Panc1 (cell line): ENCODE results near the gene RPS6KL1. TPM values are rescaled to one million over a fixed set of nuclear protein-coding genes. Genes with fewer than 3 reads are reported as not detected.

Source experiments
- ATAC-seq: fragments of 200-7000 bp; cut with Tn5 transposase; 2 replicates; pipeline ENCODE4 v1.9.1; 2020; ENCODE audit warnings: mild to moderate bottlenecking, moderate library complexity
- BruUV-seq: library from RNA; stranded (reverse); fragments of 400-500 nt; replicated peaks from 2 replicates; lab custom pipeline; 2021; lab: Mats Ljungman, UMichigan
- CTCF ChIA-PET: fragments of 300-600 bp; sonication (Branson Sonifier 250); formaldehyde crosslinking; loops from one replicate; lab custom pipeline; 2022; ENCODE audit warnings: antibody characterized with exemption; lab: Charles Lee
- POLR2A ChIA-PET: fragments of 300-600 bp; sonication (Branson Sonifier 250); formaldehyde crosslinking; loops from one replicate; lab custom pipeline; 2022; ENCODE audit warnings: antibody characterized with exemption; lab: Charles Lee
- DNase-seq: peaks from one replicate; pipeline ENCODE4 v3.0.0-alpha.2; 2010; ENCODE audit warnings: low read depth, low spot score
- H3K27ac ChIP-seq: 2 replicates; pipeline ENCODE4 v1.5.1; 2011; ENCODE audit warnings: mild to moderate bottlenecking, low read length, inconsistent platforms
- H3K27me3 ChIP-seq: fragments of 200-500 bp; sonication (Bioruptor generic); 2 replicates; pipeline ENCODE4 v1.6.0; 2014; ENCODE audit warnings: low read length, inconsistent platforms; ENCODE audit not compliant: control insufficient read depth, insufficient read depth
- H3K36me3 ChIP-seq: fragments of 200-500 bp; sonication (Bioruptor generic); 2 replicates; pipeline ENCODE4 v1.5.1; 2014; ENCODE audit warnings: inconsistent platforms, mild to moderate bottlenecking, low read length, moderate library complexity; ENCODE audit not compliant: control insufficient read depth, insufficient read depth
- H3K4me1 ChIP-seq: 2 replicates; pipeline ENCODE4 v1.5.1; 2011; ENCODE audit warnings: inconsistent platforms, mild to moderate bottlenecking, low read length, moderate library complexity; ENCODE audit not compliant: control insufficient read depth, insufficient read depth
- H3K4me3 ChIP-seq, 2 experiments: 2 replicates each; pipeline ENCODE4 v1.5.1; 2011 to 2012; ENCODE audit warnings: low read depth in 2 of 2, low read length in 2 of 2, mild to moderate bottlenecking in 2 of 2, inconsistent platforms in 1 of 2, moderate library complexity in 1 of 2
- H3K9me3 ChIP-seq: fragments of 200-500 bp; sonication (Bioruptor generic); 2 replicates; pipeline ENCODE4 v1.5.1; 2014; ENCODE audit warnings: low read depth, mild to moderate bottlenecking, inconsistent platforms, low read length, moderate library complexity; ENCODE audit not compliant: control insufficient read depth, insufficient read depth
- POLR2AphosphoS5 ChIP-seq: IDR thresholded peaks from 2 replicates; pipeline ENCODE4 v1.6.1; 2012; ENCODE audit warnings: mild to moderate bottlenecking, low read depth, low read length, moderate library complexity
- SIN3A ChIP-seq: IDR thresholded peaks from 2 replicates; pipeline ENCODE4 v1.6.1; 2012; ENCODE audit warnings: low read depth, mild to moderate bottlenecking, low read length, moderate library complexity, borderline replicate concordance; ENCODE audit not compliant: insufficient read depth
- TCF7L2 ChIP-seq: IDR thresholded peaks from 2 replicates; pipeline ENCODE4 v1.6.1; 2011; ENCODE audit warnings: mild to moderate bottlenecking, low read depth, low read length, inconsistent platforms
- in situ Hi-C: cut with HindIII; loops from 2 replicates; pipeline ENCODE4 v1.10.0; 2016; ENCODE audit warnings: low sequenced_read_pairs, low pct_unique_long_range_greater_than_20kb
- intact Hi-C: fragments of 100-400 bp; cut with micrococcal nuclease; formaldehyde crosslinking; loops from one replicate; pipeline ENCODE4 v1.10.0; 2022; ENCODE audit not compliant: unreplicated experiment
- total RNA-seq: library from RNA; stranded (reverse); gene quantifications from one replicate; pipeline ENCODE4 v1.2.1, GENCODE V29; 2021; ENCODE audit not compliant: unreplicated experiment
- TF ChIP-seq, protein P1 (sequence below): fragments of 450-650 bp; IDR thresholded peaks from 2 replicates; pipeline ENCODE4 v1.5.1; 2017; ENCODE audit warnings: mild to moderate bottlenecking
- TF ChIP-seq, protein P2 (sequence below), 2 experiments: IDR thresholded peaks; 2 replicates each; pipeline ENCODE4 v1.6.1; 2011 to 2012; ENCODE audit warnings: low read depth in 2 of 2, control low read depth in 1 of 2, low read length in 1 of 2, mild to moderate bottlenecking in 1 of 2, moderate library complexity in 1 of 2; ENCODE audit not compliant: insufficient read depth in 1 of 2

RPS6KL1 gene
- total RNA-seq, 1 experiment from 2014 or later = 14.9 TPM

DNA sequence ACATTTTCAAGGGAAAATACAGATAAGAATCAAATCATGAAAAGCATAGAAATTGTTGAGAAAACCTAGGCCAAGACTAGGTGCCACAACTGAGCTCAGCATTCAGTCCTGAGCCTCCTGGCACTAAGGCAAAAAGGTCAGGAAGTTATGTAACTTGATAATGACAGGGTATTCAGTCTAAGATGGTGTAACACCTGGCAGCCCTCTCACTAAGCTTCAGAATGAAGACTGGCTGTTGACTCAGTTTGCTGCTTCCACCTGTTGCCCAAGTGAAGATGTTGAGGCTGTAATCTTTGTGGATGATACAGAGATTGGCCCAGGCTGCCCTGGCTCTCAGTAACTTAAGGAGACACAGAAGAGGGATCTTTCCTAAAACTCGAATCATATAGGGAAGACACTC, 66.7 kb downstream of the RPS6KL1 start:
- ChIA-PET POLR2A (interaction anchor here (0.5 kb wide), 1 partner anchor 1780 kb away, joined by 4 read pairs; no protein-coding TSS in a partner anchor), CTCF (no interaction called here)
- in situ Hi-C loops (no loop called here), intact Hi-C loops (no loop called here)
- H3K4me1 ChIP-seq = no peaks in the 10 kb centered on the region; the same call in 1 of the 2 replicates
- no peak overlapping the region for H3K27ac ChIP-seq
- no peaks in the 10 kb centered on the region for H3K27me3 ChIP-seq
- H3K36me3 ChIP-seq = no peaks in the 10 kb centered on the region
- no peaks in the 10 kb centered on the region for H3K9me3 ChIP-seq
- ATAC-seq (no peak), DNase-seq (no peak)
- TF ChIP-seq, protein P1, sequence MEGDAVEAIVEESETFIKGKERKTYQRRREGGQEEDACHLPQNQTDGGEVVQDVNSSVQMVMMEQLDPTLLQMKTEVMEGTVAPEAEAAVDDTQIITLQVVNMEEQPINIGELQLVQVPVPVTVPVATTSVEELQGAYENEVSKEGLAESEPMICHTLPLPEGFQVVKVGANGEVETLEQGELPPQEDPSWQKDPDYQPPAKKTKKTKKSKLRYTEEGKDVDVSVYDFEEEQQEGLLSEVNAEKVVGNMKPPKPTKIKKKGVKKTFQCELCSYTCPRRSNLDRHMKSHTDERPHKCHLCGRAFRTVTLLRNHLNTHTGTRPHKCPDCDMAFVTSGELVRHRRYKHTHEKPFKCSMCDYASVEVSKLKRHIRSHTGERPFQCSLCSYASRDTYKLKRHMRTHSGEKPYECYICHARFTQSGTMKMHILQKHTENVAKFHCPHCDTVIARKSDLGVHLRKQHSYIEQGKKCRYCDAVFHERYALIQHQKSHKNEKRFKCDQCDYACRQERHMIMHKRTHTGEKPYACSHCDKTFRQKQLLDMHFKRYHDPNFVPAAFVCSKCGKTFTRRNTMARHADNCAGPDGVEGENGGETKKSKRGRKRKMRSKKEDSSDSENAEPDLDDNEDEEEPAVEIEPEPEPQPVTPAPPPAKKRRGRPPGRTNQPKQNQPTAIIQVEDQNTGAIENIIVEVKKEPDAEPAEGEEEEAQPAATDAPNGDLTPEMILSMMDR = no peak
- TF ChIP-seq POLR2AphosphoS5 (no peak), TCF7L2 (no peak), SIN3A (no peak)
- TF ChIP-seq, protein P2, sequence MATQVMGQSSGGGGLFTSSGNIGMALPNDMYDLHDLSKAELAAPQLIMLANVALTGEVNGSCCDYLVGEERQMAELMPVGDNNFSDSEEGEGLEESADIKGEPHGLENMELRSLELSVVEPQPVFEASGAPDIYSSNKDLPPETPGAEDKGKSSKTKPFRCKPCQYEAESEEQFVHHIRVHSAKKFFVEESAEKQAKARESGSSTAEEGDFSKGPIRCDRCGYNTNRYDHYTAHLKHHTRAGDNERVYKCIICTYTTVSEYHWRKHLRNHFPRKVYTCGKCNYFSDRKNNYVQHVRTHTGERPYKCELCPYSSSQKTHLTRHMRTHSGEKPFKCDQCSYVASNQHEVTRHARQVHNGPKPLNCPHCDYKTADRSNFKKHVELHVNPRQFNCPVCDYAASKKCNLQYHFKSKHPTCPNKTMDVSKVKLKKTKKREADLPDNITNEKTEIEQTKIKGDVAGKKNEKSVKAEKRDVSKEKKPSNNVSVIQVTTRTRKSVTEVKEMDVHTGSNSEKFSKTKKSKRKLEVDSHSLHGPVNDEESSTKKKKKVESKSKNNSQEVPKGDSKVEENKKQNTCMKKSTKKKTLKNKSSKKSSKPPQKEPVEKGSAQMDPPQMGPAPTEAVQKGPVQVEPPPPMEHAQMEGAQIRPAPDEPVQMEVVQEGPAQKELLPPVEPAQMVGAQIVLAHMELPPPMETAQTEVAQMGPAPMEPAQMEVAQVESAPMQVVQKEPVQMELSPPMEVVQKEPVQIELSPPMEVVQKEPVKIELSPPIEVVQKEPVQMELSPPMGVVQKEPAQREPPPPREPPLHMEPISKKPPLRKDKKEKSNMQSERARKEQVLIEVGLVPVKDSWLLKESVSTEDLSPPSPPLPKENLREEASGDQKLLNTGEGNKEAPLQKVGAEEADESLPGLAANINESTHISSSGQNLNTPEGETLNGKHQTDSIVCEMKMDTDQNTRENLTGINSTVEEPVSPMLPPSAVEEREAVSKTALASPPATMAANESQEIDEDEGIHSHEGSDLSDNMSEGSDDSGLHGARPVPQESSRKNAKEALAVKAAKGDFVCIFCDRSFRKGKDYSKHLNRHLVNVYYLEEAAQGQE (IDR thresholded peaks at IDR 0.05; ENCODE audit: insufficient read depth in 1 of 2, low read depth in 2 of 2, low read length in 1 of 2) = no peak
- no TSS peak for BruUV-seq
- no peak overlapping the region for H3K4me3 ChIP-seq

DNA sequence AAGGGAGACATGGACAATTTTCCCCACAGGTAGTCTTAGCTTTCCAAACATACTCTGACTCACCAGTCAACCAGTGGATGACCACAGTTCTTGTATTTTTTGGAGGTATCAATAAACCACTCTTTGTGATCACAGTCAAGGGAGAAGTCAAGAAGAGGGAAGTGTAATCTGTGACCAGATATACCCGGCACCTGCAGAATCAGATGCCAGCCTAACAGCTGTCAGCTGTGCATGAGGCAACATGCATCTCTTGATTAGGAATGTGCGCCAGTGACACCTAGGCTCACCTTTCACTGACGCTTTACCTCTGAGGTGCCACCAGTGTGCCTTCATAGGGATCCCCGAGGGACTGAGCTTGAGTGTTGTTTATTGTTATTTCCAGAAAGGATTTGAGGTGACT, 67.1 kb downstream of the RPS6KL1 start:
- Histone ChIP-seq H3K9me3 (no peaks in the 10 kb centered on the region), H3K36me3 (no peaks in the 10 kb centered on the region), H3K4me1 (no peaks in the 10 kb centered on the region; the same call in 1 of the 2 replicates), H3K4me3 (no peak overlapping the region), H3K27me3 (no peaks in the 10 kb centered on the region), H3K27ac (no peak overlapping the region)
- TF ChIP-seq, protein P2 (IDR thresholded peaks at IDR 0.05; ENCODE audit: insufficient read depth in 1 of 2, low read depth in 2 of 2, low read length in 1 of 2) = no peak
- TF ChIP-seq, protein P1 = no peak
- TF ChIP-seq SIN3A = no peak
- TF ChIP-seq POLR2AphosphoS5 = no peak
- TF ChIP-seq TCF7L2 = no peak
- intact Hi-C loops (no loop called here), in situ Hi-C loops (no loop called here)
- BruUV-seq = no TSS peak
- DNase-seq (no peak), ATAC-seq (no peak)
- ChIA-PET CTCF (no interaction called here), POLR2A (no interaction called here)
